SH-SY5Y (cell line): ENCODE measurements around the gene TRIM65.

ENCODE experiments used
- GATA2 ChIP-seq: IDR thresholded peaks from 2 replicates; pipeline ENCODE4 v1.6.1; 2011; ENCODE audit warnings: mild to moderate bottlenecking, low read depth, low read length
- GATA3 ChIP-seq: IDR thresholded peaks from 2 replicates; pipeline ENCODE4 v1.6.1; 2011; ENCODE audit warnings: low read depth, mild to moderate bottlenecking, low read length, moderate library complexity

TRIM65 gene

GRCh38 chr17:75895370-75896155 is 1.2 kb downstream of the TRIM65 start:
- TF ChIP-seq GATA3 (no peak), GATA2 (no peak)

GRCh38 chr17:75894049-75894733 is 2.6 kb downstream of the TRIM65 start:
- TF ChIP-seq GATA2, result no peak
- TF ChIP-seq GATA3, result no peak

GRCh38 chr17:75893305-75894048 is 3.3 kb downstream of the TRIM65 start:
- TF ChIP-seq GATA2 (no peak), GATA3 (no peak)

- no peak for TF ChIP-seq GATA3
These were observed 4.1 kb downstream of the TRIM65 start for GRCh38 chr17:75892556-75893224.

GRCh38 chr17:75891605-75892555 is 4.9 kb downstream of the TRIM65 start:
- TF ChIP-seq GATA2 (no peak), GATA3 (no peak)

GRCh38 chr17:75891022-75891604 is 5.6 kb downstream of the TRIM65 start:
- no peak for TF ChIP-seq GATA2
- no peak for TF ChIP-seq GATA3

- TF ChIP-seq GATA2 (no peak), GATA3 (no peak)
These were observed 7.3 kb downstream of the TRIM65 start for GRCh38 chr17:75889454-75889853.

GRCh38 chr17:75888484-75888883 is 8.3 kb downstream of the TRIM65 start:
- TF ChIP-seq GATA2, result no peak
- no peak for TF ChIP-seq GATA3

GRCh38 chr17:75885431-75885830 is 11.3 kb downstream of the TRIM65 start:
- TF ChIP-seq GATA2, result no peak
- no peak for TF ChIP-seq GATA3

- TF ChIP-seq GATA3 (no peak), GATA2 (no peak)
These were observed 14.9 kb downstream of the TRIM65 start for GRCh38 chr17:75881678-75882454.

GRCh38 chr17:75880266-75880665 is 16.5 kb downstream of the TRIM65 start:
- TF ChIP-seq GATA3 (no peak), GATA2 (no peak)

- TF ChIP-seq GATA3, result no peak
- no peak for TF ChIP-seq GATA2
These were observed 18.4 kb downstream of the TRIM65 start, which contains the start of gene TRIM47 for GRCh38 chr17:75878174-75878998. Gene TRIM47 (minus strand): TSS chr17:75878581. CDS start chr17:75878548, 33 bp downstream.
